GM11168 (cell line): ENCODE measurements around the gene KNL1.
"Not testable (repeated sequence)": the region's sequence is repeated elsewhere in the genome, so short reads cannot be mapped to it uniquely, and the experiment has no call there.

Source experiments
- in situ Hi-C: fragments of 300-500 bp; cut with MboI; formaldehyde crosslinking; loops from one replicate; pipeline ENCODE4 v1.12.0; 2022; ENCODE audit warnings: low sequenced_read_pairs; ENCODE audit not compliant: unreplicated experiment

Gene KNL1

GRCh38 chr15:40593588-40594428, at the start of gene KNL1:
TSS of gene KNL1 (plus strand) at chr15:40594249. CDS start at chr15:40602932, 8,683 bp downstream.
- in situ Hi-C loops, result no loop called here

- in situ Hi-C loops, result no loop called here
Observed at GRCh38 chr15:40545457-40545856, 48.6 kb upstream of the KNL1 start.

- in situ Hi-C loops, result no loop called here
Observed at GRCh38 chr15:40548610-40549009, 45.4 kb upstream of the KNL1 start.

GRCh38 chr15:40549894-40550293, 44.2 kb upstream of the KNL1 start:
- in situ Hi-C loops, result no loop called here

- in situ Hi-C loops, result no loop called here
Observed at GRCh38 chr15:40550341-40551037, 43.6 kb upstream of the KNL1 start.

GRCh38 chr15:40554161-40554525, 39.9 kb upstream of the KNL1 start:
- in situ Hi-C loops, result no loop called here

- in situ Hi-C loops, result no loop called here
Observed at GRCh38 chr15:40555876-40556275, 38.2 kb upstream of the KNL1 start.

- in situ Hi-C loops, result no loop called here
Observed at GRCh38 chr15:40558952-40559742, 34.9 kb upstream of the KNL1 start.

GRCh38 chr15:40562691-40563090, 31.4 kb upstream of the KNL1 start:
- in situ Hi-C loops, result no loop called here

- in situ Hi-C loops, result no loop called here
Observed at GRCh38 chr15:40563426-40563825, 30.6 kb upstream of the KNL1 start.

GRCh38 chr15:40564591-40565332, 29.3 kb upstream of the KNL1 start, which contains the start of gene CCDC32:
TSS of gene CCDC32 (minus strand) at chr15:40565042. CDS start at chr15:40563015, 2,027 bp downstream.
- in situ Hi-C loops, result no loop called here

- in situ Hi-C loops, result no loop called here
Observed at GRCh38 chr15:40565333-40566238, 28.5 kb upstream of the KNL1 start.

- in situ Hi-C loops, result no loop called here
Observed at GRCh38 chr15:40567111-40567510, 26.9 kb upstream of the KNL1 start.

- in situ Hi-C loops, result no loop called here
Observed at GRCh38 chr15:40569129-40569953, 24.7 kb upstream of the KNL1 start, which contains the start of gene RPUSD2. TSS of gene RPUSD2 (plus strand) at chr15:40569299. CDS start at chr15:40569338, 39 bp downstream.

- in situ Hi-C loops, result no loop called here
Observed at GRCh38 chr15:40575113-40575512, 18.9 kb upstream of the KNL1 start.

- in situ Hi-C loops, result not testable (repeated sequence)
Observed at GRCh38 chr15:40576914-40577313, 17.1 kb upstream of the KNL1 start.

GRCh38 chr15:40578892-40579291, 15.2 kb upstream of the KNL1 start:
- in situ Hi-C loops, result no loop called here

GRCh38 chr15:40581796-40582195, 12.3 kb upstream of the KNL1 start:
- in situ Hi-C loops, result not testable (repeated sequence)
